GM21423 (cell line): Measurements from ENCODE around the gene ARIH1.
A peak's percentile ranks its signal among the peaks of the same experiment; 100 is the strongest.
"Not testable (repeated sequence)": the region's sequence is repeated elsewhere in the genome, so short reads cannot be mapped to it uniquely, and the experiment has no call there.

Experiments
- ATAC-seq: cut with Tn5 transposase; IDR thresholded peaks from one replicate; pipeline ENCODE4 v1.9.1; 2021; ENCODE audit warnings: mild to moderate bottlenecking, moderate library complexity; ENCODE audit not compliant: unreplicated experiment

The ARIH1 gene

DNA sequence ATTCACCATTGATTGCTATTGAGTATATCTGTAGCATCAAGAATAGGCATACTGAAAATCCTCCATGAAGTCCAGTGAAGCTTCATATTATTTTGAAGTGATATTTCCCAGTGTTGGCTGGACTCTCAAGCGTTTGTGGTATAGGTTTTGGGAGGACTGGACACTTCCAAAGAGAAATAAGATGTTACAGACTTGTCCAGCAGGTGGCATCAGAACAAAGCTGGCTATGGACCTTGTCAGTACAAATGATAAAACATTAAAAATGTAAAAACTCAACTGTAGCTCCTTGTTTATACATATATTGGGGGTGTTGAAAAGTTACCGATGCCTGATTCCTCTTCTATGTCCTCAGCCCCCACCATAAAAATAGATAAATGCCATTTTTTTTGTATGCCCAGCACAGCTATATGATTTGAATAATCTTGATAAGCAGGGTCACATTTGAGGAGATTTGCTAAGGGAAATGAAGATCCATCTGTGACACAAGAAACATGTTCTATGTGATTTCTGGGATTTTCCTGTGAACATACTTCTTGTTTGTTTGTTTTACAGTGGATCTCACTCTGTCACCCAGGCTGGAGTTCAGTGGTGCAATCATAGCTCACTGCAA lies 125.8 kb downstream of the ARIH1 start:
- ATAC-seq: no peak

DNA sequence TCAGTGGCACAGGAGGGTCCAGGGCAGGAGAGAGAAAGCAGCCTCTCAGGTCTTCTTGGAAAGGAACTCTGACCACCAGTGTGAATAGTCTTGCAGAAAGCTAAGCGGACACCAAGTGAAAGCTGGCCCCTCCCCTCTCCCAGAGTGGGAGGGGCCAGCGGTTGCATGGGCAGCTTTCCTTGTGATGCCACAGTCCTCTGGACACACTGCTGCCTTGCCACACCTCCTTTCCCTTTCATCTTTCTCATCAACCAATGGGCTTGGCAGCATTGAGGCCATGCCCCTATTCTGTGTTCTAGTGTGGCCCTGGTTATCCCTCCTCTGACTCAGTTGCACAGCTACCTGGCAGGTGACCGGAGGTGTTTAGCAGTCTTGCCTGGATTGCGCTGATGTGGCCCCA lies 130.7 kb downstream of the ARIH1 start:
- ATAC-seq: no peak

DNA sequence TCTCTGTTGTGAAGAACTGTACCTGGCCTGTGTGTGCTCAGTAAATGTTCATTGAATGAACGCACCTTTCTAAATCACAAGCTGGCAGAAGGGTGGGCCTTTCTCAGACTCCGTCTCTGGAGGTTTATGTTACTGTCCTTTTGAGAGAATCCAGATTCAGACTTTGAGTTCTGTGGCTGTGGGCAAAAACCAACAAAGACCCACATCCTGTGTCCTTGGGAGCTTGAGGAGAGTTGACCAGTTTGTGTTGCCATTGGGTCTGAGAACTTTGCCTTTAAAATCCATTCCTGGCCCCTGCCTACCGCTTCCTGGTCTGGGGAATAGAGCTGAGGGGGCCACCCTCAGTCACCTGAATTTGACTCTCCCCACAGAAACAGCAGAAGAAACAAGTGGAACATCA lies 134.0 kb downstream of the ARIH1 start:
- ATAC-seq: not testable (repeated sequence)

DNA sequence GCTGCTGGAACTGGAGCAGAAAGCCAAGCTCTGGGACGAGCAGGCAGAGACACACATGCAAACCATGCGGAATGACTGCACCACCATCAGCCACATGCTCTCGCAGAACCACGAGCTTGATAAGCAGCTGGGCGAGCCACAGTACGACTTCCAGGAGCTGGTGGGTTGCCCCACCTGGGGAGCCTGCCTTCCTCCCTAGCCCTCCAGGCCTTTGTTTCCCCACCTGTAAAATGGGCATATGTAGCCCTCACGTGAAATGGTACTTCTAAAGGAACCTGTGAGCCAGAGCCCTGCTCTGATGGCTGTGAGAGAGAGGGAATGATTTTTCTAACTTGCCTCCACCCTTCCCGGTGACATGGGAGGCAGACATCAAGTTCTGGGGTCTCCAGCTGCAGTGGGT lies 135.7 kb downstream of the ARIH1 start:
- no peak for ATAC-seq

DNA sequence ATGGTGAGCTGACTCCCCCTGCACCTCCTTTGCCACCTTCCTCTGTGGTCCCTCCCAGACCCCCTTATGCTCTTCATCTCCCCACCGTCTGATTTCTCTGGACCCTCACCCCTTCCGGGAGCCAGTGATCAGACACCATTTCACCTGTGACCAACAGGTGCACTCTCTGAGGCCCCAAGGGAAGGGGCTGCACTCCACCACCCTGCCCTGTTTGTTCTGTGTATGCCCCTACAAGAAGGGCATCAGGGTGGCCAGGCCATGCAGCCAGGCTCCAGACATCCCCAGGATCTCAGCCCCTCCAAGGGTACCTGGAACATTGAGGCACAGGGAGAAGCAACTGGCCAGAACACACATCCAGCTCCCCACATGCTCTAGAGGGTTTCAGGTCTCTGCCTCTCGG lies 138.2 kb downstream of the ARIH1 start:
- not testable (repeated sequence) for ATAC-seq

DNA sequence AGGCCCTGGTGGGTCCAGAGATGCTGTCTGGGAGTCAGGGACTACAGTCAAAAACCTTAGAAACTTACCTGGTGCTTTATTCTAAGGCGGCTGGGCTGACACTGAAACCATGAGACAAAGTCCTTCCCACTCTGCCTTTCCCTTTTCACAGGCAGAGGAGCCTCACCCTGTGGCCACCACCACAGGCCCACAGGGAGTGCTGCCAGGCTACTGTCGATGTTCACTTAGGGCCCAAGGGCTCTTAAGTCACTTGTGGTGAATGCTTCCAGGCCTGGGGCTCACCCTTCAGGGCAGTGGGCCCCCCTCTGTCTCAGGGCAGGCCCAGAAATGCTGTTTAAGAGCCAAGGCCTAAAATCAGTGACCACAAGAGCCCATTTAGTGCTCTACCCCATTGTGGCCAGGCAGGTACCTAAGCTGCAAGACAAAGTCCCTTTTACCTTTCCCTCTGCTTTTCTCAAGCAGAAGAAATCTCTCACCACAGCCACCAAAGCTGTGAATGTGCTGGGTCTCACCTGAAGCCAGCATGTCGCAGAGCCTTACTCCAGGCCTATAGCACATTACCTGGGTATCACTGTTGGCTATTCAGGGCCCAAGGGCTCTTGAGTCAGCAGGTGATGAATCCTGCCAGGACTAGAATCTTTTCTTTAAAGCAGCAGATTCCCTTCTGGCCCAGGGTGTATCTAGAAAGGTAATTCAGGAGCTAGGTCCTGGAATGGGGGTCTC lies 140.8 kb downstream of the ARIH1 start:
- ATAC-seq: no peak

DNA sequence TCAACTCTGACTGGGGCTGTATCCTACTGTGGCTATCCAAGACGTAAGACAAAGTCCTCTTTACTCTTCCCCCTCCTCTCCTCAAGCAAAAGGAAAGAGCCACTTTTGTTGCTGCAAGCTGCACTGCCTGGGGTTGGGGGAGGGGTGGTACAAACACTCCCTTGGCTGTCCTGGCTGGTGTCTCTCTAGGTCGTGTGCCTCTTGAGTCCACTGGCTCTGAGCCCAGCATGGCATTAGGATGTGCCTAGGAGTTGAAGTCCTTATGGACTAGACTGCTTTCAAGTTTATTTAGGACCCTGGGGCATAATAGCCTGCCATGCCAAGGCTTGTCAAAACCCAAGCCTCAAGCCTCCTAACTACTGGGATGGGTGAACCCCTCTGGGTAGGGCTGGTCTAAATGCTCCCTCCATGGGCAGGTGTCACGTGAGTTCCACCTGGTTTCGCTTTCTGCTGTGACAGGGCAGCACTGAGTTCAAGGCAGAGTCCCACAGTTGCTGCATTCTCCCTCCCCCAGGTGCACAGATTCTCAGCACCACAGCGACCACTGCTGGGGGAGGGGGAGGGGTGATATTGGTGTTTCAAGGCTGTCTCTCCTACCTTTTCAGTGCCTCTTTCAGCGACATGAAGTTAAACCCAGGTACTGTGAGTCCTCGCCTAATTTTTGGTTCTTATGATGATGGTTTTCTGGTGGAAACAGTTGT lies 141.6 kb downstream of the ARIH1 start:
- not testable (repeated sequence) for ATAC-seq

DNA sequence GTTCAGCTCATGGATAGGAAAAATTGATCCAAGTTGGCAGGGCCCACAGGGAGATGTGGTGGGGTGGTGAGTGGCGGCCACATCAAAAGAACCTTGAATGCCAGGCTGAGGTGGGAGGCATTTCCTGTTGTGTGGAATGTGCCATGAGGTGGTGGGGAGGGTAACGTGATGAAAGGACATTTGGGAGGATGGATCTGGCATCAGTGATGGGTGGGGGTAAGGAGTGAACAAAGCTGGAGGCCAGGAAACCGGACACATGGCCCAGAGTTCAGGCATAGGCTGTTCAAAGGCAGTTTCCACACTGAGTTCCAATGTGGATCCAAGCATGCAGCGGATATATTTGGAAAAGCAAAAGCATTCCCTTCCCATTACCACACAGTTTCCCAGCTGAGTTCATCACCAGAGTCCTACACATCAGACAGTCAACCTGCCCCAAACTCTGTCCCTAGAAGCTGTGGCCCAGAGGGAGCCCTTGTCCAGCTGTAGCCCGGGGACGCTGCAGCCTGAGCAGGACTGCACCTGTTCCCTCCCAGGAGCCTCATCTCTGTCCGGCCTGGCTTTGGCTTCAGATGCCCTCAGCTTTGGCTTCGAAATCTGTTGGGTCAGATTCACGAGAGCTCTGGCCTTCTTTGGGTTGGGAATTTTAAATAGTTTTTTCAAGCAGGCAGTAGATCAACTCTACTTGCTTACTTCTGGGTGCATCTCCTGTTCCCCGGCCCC lies 142.5 kb downstream of the ARIH1 start:
- ATAC-seq: no peak

DNA sequence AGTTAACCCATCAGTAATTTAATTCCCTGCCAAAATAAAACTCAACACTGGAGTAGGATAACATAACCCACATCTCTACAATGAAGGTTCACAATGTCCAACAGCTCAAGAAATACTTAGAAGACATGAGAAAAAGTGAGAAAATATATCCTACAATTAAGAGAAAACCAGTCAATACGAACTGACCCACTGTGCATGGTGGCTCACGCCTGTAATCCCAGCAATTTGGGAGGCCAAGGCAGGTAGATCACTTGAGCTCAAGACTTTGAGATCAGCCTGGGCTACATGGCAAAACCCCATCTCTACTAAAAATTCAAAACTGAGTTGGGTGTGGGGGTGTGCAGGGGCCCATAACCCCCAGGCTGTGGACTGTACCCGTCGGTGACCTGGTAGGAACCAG lies 149.7 kb downstream of the ARIH1 start:
- not testable (repeated sequence) for ATAC-seq

DNA sequence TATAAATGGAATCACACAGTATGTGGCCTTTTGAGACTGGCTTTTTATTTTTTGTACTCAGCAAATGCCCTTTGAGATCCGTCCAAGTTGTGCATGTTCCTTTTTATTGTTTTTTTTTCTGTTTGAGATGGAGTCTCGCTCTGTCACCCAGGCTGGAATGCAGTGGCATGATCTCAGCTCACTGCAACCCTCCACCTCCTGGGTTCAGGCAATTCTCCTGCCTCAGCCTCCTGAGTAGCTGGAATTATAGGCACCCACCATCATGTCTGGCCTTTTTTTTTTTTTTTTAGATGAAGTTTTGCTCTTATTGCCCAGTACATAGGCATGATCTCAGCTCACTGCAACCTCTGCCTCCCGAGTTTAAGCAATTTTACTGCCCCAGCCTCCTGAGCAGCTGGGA lies 152.0 kb downstream of the ARIH1 start:
- ATAC-seq: not testable (repeated sequence)

DNA sequence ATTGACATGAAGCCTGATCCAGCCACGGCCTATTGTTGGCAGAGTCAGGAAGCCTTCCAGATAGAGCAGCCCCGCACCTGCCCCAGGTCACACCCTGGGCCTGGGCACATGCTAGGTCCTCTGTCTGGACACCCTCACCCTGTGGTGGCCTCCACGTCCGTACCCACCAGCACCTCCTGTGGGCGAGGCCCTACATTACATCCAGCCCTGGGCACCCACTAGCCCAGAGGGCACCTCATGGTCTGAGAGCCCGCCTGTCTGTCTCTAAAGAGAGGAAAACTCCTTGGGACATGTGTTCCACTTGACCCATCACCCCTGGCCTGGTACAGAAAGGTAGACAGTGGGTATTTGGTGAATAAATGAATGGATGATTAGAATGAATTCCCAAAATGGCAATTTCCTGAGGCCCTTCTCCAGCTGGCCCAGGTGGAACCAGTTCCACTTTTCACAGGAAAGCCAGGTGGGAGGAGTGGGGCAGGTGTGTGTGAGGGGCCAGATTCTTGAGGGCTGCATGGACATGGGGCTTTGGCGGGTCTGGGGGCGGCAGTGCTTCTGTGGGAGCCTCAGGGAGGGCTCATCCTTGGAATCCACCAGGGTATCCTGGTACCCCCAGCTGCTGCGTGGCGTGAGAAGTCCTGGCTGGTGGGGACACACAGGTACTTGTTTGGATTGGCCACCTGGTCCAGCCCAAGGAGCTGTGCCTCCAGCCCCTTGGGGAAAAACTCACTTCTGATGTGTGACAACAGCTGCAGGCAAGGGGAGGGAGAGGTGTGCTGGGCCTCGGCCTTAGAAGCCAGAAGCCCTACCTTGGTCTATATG lies 154.3 kb downstream of the ARIH1 start:
- not testable (repeated sequence) for ATAC-seq

DNA sequence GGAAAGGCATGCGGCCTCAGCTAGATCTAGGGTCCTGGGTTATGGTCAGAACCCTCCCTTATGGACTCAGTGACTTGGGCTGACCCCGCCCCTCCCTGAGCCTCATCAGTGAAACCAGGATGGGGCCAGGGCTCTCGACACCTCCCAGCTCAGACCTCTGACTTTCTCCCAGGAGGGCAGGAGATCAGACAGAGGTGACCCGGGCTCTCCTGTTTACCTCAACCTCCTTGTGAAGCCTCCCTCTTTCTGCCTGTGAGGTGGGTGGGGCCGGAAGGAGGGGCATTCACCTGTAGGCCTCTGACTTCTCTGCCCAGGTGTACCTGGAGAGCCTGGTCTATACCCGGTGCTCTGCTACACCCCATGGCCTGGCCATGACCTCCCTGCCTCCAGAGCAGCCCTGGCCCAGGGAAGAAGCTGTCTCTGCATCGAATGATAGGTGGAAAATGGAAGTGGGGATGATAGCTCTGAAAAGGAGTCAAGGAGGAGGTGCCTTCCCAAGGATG lies 155.0 kb downstream of the ARIH1 start:
- ATAC-seq: not testable (repeated sequence)

DNA sequence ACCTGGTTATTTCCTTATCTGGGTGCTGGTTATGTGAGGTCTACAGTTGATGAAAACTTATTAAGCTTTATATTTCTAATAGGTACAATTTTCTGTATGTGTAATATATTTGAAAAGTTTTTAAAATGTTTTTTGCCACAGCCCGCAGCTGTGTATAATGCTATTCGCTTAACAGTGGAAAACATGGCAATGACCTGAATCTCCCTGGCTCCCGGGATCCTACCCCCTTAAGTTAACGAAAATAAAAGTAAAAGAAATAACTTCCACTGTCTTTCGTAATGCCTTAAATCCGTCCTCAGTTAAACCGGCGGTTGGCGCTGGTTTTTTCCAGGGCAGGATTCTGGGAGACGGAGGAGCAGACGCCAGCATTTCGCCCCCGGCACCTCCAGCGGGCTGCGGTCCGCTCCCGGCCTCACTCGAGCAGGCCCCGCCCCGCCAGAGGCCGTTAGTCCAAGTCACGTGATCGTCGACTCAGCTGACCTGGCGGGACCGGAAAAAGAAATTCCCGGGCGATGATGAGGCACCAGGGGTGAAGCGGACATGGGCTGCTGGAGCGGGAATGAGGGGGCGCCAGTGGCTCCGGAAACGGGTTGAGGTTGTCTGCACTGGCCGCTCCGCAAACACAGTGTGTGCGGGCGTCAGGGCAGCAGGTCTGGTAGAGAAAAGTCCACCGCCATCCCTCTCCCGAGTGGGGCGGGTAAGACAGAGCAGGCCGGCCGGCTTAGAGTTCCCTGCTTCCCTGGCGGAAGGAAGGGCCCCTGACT lies 162.6 kb downstream of the ARIH1 start:
- ATAC-seq: peak; percentile 56

DNA sequence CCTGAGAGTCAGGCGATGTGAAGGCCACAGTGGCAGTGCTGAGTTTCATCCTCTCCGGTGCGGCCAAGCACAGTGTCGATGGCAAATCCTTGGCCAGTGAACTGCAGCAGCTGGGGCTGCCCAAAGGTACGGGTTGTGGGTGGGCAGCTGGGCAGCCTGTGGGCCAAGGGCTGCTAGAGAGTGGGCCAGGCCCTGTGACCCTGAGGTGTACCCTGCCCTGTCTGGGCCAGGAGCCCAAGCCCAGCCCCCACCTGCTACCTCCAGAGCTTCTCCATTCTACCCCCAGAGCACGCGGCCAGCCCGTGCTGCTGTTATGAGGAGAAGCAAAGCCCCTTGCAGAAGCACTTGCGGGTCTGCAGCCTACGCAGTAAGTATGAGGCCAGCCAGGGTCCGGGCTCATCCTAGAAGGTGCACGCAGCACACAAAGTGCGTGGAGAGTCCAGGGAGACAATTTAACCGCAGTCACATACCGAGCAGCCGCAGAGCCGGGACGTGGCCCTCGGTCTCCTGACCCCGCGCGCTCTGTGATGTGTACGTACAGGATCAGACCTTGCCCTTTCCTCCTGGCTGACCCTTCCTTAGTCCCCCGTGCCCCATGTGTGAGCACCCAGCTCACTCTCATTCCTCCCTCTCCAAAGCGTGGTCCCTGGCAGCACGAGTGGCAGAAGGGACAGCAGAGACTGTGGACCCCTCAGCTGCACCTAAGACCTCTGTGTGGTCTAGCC lies 165.8 kb downstream of the ARIH1 start:
- ATAC-seq: not testable (repeated sequence)

DNA sequence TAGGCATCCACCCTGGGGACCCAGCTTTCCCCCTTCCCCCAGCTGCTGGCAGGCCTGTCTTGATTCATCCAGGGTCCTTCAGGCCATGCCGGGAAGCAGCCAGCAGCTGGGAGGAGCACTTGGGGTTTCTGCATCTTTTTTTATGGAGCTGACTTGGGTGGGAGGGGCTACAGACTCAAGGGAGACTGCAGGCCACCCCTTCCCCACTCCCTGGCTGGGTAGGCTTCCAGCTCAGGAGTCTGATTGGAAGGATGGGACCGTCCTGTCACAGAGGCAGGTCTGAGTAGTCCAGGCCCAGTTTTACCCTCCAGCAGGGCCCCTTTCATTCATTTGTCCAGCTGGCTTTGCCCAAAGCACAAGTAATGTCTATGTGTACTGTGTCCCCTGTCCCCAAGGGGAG lies 168.1 kb downstream of the ARIH1 start:
- ATAC-seq: not testable (repeated sequence)

DNA sequence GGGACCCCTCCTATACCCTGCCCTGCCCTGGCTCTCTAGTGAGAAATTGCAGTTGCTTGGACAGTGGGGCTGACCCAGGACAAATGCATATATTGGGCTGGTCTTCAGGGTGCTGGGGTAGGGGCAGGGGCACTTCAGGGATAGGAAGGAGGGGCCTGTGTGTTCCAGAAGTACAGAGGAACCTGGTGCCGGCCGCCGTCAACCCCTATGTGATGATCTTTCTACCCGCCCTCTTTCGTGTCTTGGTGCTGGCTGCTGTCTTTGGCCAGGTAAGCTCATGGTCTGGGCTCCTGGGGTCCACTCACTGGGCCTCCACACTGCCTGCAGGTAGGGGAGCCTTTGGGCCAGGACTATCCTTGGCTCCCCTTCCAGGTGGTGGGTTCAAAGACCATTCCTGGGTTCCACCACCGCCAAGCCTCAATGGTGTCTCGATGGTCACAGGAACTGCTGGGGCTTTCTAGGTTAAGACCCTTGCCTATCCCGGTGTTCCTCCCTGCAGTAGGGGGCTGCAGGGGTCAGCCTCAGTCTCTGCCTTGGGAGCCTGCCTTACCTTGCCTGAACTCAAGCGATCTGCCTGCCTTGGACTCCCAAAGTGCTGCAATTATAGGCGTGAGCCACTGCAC lies 174.6 kb downstream of the ARIH1 start:
- ATAC-seq: not testable (repeated sequence)
